Measurements from ENCODE around the gene ACER3.

GRCh38 chr11:76927160-76927559 is 66.4 kb downstream of the ACER3 start:
- no peak for TF ChIP-seq CTCF (IDR thresholded peaks at IDR 0.05; ENCODE audit: insufficient read depth, low read length)
- TF ChIP-seq POLR2AphosphoS5 (IDR thresholded peaks at IDR 0.05; ENCODE audit: low read depth): no peak
- TF ChIP-seq REST (IDR thresholded peaks at IDR 0.05; ENCODE audit: insufficient replicate concordance, low read depth): no peak

Measured in HL-60 (cell line).